ENCODE data around the gene TGM3. TPM values are rescaled to one million over a fixed set of nuclear protein-coding genes. Genes with fewer than 3 reads are reported as not detected.

Gene TGM3
- total RNA-seq, 4 donors from 2014 or later = 0.21 TPM; not detected in 3

GRCh38 chr20:2289475-2289874, 6.3 kb upstream of the TGM3 start:
- Histone ChIP-seq H3K4me3 (no peak overlapping the region), H3K4me1 (no peaks in the 10 kb centered on the region), H3K36me3 (no peaks in the 10 kb centered on the region), H3K9me3 (no peaks in the 10 kb centered on the region), H3K27me3 (no peaks in the 10 kb centered on the region), H3K27ac (no peak overlapping the region)
- DNase-seq = no peak
- TF ChIP-seq POLR2A (IDR thresholded peaks at IDR 0.05) (no peak), CTCF (IDR thresholded peaks at IDR 0.05) (no peak)
- intact Hi-C loops (cut with DNase I; ENCODE audit: low total_unique reads) = no loop called here

- Histone ChIP-seq H3K4me3 (no peak overlapping the region), H3K9me3 (no peaks in the 10 kb centered on the region), H3K36me3 (no peaks in the 10 kb centered on the region), H3K27ac (no peak overlapping the region), H3K4me1 (no peaks in the 10 kb centered on the region), H3K27me3 (no peaks in the 10 kb centered on the region)
- intact Hi-C loops (cut with DNase I; ENCODE audit: low total_unique reads) = no loop called here
- DNase-seq = no peak
- TF ChIP-seq CTCF (IDR thresholded peaks at IDR 0.05) (no peak), POLR2A (IDR thresholded peaks at IDR 0.05) (no peak)
Measured at GRCh38 chr20:2290486-2290885, 5.3 kb upstream of the TGM3 start.

GRCh38 chr20:2292416-2293110, 3.2 kb upstream of the TGM3 start:
- Histone ChIP-seq H3K27me3 (no peaks in the 10 kb centered on the region), H3K9me3 (no peaks in the 10 kb centered on the region), H3K27ac (no peak overlapping the region), H3K4me3 (no peak overlapping the region), H3K4me1 (no peaks in the 10 kb centered on the region), H3K36me3 (no peaks in the 10 kb centered on the region)
- intact Hi-C loops (cut with DNase I; ENCODE audit: low total_unique reads) = no loop called here
- TF ChIP-seq CTCF (IDR thresholded peaks at IDR 0.05) = no peak
- no peak for TF ChIP-seq POLR2A (IDR thresholded peaks at IDR 0.05)
- no peak for DNase-seq

GRCh38 chr20:2293486-2293885, 2.3 kb upstream of the TGM3 start:
- DNase-seq = no peak
- Histone ChIP-seq H3K4me1 (no peaks in the 10 kb centered on the region), H3K27ac (no peak overlapping the region), H3K27me3 (no peaks in the 10 kb centered on the region), H3K36me3 (no peaks in the 10 kb centered on the region), H3K9me3 (no peaks in the 10 kb centered on the region), H3K4me3 (no peak overlapping the region)
- TF ChIP-seq CTCF (IDR thresholded peaks at IDR 0.05) = no peak
- TF ChIP-seq POLR2A (IDR thresholded peaks at IDR 0.05) = no peak
- intact Hi-C loops (cut with DNase I; ENCODE audit: low total_unique reads) = no loop called here

- Histone ChIP-seq H3K9me3 (no peaks in the 10 kb centered on the region), H3K27ac (no peak overlapping the region), H3K27me3 (no peaks in the 10 kb centered on the region), H3K36me3 (no peaks in the 10 kb centered on the region), H3K4me3 (no peak overlapping the region), H3K4me1 (no peaks in the 10 kb centered on the region)
- no peak for DNase-seq
- TF ChIP-seq CTCF (IDR thresholded peaks at IDR 0.05) (no peak), POLR2A (IDR thresholded peaks at IDR 0.05) (no peak)
- intact Hi-C loops (cut with DNase I; ENCODE audit: low total_unique reads) = no loop called here
Measured at GRCh38 chr20:2293971-2294370, 1.8 kb upstream of the TGM3 start.
